SH-SY5Y (cell line): Measurements from ENCODE around the gene TTC28.

ENCODE experiments used
- GATA2 ChIP-seq: IDR thresholded peaks from 2 replicates; pipeline ENCODE4 v1.6.1; 2011; ENCODE audit warnings: mild to moderate bottlenecking, low read depth, low read length
- GATA3 ChIP-seq: IDR thresholded peaks from 2 replicates; pipeline ENCODE4 v1.6.1; 2011; ENCODE audit warnings: low read depth, mild to moderate bottlenecking, low read length, moderate library complexity

DNA sequence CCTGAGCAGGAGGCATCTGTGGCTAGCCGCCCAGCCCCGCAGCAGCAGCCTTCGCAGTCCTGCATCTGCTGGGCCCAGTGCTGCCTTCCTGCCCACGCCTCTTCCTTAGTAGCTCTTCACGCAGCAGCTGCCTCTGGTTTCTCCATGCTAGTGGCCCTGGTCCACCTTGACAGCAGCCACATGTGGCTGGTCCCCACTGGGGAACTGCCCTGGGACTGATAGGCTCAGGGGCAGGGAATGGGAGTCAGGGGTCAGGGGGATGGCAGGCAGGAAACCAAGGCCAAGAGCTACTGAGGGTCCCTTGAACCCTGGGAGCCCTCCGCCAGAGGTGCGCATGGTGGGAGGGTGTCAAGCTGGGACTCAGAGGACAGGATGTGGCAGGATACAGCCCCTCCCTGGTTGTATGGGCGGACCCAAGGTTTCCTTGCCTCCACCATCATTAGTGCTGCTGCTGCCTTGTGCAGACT lies 661.1 kb downstream of the TTC28 start:
- TF ChIP-seq GATA3 (no peak), GATA2 (no peak)
